ENCODE measurements around the gene TIMM44.
"Not testable (repeated sequence)": the region's sequence is repeated elsewhere in the genome, so short reads cannot be mapped to it uniquely, and the experiment has no call there.

TIMM44 gene

GRCh38 chr19:7923295-7924191 lies 19.9 kb downstream of the TIMM44 start:
- no peak for DNase-seq

DNA sequence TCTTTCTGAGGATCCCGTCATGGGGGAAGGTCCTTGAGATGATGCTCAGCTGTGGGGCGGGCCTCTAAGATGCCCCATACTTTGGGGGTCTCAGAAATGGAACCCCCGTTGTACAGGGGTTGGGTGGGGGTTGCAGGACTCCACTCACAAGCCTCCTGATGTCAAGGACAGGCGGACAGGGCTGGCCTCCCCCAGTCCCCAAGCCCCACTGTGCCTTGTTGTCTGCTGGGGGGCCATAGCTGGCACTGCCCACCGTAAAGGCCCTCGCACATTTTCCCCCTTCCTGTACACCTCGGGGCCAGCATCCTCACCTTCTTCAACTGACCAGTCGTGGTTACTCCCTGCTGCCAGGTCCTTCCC lies 20.6 kb downstream of the TIMM44 start:
- no peak for DNase-seq

DNA sequence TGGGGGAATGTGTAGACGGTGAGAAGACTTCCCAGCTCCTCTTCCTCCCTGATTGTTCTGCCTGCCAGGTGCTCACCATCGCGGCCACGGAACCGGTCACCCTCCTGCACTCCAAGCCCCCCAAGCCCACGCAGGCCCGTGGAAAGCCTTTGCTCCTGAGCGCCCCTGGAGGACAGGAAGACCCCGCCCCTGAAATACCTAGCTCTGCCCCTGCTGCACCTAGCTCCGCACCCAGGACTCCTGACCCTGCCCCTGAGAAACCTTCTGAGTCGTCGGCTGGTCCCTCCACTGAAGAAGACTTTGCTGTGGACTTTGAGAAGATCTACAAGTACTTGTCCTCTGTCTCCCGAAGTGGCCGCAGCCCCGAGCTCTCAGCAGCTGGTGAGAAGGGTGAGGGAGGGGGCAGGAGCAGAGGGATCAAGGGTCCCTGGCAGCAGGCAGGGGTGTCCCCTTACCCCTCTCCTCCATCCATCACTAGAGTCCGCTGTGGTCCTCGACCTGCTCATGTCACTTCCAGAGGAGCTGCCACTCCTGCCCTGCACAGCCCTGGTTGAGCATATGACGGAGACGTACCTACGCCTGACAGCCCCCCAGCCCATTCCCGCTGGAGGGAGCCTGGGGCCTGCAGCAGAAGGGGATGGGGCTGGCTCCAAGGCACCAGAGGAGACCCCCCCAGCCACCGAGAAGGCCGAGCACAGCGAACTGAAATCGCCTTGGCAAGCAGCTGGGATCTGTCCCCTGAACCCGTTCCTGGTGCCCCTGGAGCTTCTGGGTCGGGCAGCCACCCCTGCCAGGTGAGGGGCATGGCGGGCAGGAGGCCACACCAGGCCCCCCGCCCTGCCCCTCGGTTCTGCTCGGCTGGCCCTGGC lies 21.3 kb downstream of the TIMM44 start:
- DNase-seq = no peak

DNA sequence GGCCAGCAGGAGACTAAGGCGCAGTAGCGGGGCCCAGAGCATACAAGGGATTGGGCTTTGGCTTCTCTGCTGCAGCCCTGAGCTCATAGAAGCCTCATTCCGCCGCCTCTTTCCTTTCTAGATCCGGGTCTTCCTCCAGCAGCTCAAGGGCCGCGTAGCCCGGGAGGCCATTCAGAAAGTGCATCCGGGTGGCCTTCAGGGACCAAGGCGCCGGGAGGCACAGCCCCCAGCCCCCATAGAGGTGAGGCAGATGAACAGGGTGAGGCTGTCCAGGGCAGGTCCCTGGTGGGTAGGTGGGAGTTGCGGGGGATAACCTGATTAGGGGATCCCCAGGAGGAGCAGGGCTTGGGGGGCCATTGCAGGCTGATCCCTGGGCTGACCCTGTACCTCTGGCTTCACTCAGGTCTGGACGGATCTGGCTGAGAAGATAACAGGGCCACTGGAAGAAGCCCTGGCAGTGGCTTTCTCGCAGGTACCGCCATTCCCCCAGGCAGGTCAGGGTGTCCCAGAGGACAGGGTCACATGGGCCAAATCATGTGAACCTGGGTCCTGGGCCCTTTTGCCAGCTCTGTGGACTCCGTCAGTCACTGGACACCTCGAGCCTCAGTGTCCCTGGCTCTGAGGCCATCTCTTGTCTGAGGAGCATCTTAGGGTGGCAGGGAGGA lies 22.0 kb downstream of the TIMM44 start:
- peak; percentile 31 for DNase-seq

- peak; percentile 100 for DNase-seq
These were observed 22.8 kb downstream of the TIMM44 start for GRCh38 chr19:7920519-7921301.

DNA sequence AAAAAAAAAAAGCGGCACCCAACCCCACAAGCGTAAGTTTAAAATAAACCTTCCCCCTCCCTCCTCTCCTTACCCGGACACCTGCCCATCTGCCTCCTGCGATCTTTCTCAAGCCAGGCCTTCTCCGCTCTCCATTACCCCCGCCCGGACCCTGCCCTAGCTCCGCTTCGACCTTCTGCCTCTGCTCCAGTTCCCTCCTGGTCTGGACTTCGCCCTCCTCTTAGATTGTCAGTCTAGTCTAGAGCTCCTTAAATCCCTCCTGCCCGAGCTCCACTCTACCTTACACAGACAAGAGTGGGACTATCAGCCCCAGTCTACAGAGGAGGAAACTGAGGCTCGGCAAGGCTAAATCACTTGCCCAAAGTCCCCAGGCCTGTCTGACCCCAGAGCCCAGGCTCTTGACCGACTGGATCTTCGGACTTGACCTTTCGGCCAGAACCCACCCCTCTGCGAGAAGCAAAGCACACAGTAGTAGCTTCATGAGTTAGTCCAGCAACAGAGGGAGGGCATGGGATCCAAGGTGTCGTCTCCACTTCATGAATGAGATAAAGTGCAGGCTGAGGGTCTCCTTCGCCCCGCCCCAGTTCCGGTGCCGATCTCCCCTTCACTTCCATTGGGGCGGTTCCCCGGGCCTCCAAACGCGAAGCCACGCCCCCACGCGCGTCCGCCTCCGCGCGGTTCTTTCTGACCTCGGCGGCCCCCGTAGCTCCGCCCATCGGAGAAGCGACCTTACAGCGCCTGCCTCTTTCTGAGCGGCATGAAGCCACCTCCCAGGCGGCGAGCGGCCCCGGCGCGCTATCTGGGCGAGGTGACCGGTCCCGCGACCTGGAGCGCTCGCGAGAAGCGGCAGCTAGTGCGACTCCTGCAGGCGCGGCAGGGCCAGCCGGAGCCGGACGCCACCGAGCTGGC lies 23.6 kb downstream of the TIMM44 start, which contains the start of gene SNAPC2:
SNAPC2 (plus strand) TSS at position 729 of the 909 bp plus-strand sequence; CDS start at position 758, 29 bp downstream.
- peak; percentile 98 for DNase-seq

DNA sequence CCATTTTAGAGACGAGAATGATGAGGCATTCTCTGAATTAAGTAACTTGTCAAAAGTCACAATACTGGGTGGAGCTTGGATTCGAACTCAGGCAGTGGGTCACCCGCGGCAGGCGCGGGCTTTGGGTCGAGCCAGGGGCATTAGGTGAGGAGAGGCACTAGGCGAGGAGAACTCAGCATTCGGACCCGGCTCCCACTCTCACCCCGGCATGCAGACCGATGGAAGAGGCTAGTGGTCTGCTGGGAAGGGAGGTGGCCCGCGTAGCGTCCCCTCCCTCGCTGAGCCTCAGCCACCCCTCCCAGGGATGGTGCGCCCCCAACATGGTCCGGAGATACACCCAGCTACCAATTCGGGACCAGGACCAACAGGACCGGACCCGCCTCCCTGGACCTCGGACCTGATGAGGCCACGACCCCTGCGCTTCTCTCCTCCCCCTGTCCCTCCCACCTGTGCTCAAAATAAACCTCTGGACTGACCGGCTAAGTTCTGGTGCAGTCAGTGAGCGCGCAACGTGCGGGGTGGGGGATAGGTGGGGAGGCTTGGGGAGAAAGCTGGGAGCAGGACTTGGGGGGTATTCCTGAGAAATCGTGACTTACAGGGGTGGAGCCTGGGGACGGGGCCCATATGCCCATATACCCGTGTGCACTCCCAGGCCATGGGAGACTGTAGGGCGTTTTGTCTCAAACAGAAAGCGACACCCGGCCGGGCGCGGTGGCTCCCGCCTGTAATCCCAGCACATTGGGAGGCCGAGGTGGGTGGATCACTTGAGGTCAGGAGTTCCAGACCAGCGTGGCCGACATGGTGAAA lies 24.6 kb downstream of the TIMM44 start:
- no peak for DNase-seq

GRCh38 chr19:7918062-7918614 lies 25.3 kb downstream of the TIMM44 start:
- DNase-seq = not testable (repeated sequence)

DNA sequence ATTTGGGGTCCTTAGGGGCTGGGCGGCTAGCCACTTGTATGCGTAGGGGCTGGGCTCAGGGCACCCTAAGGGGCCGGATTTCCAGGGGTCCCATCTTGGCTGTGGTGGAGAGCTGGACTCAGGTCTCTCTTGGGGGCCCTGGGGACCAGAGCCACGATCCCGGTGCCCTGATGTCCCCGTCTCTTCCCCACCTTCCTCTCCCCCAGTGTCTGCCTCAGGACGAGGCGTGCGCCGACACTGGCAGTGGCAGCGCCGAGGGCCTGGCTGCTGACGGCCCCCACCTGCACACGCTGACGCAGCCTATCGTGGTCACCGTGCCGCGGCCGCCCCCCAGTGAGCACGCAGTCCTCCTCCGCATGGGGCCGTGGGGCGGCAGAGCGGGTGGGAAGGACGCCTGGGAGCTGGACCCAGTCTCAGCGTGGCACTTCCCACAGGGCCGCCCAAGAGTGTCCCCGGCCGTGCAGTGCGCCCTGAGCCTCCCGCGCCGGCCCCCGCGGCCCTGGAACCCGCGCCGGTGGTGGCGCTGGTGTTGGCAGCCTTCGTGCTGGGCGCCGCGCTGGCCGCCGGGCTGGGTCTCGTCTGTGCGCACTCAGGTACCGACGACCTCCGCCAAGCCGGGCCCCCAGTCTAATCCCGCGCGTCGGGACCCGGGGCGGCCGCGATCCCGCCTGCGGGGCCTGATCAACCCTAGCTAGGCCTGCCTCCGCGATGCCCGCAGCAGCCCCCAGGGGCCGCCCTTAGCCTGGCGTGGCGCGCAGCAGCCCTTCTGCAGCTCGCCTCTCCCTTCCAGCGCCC lies 26.0 kb downstream of the TIMM44 start:
- DNase-seq = peak; percentile 24

DNA sequence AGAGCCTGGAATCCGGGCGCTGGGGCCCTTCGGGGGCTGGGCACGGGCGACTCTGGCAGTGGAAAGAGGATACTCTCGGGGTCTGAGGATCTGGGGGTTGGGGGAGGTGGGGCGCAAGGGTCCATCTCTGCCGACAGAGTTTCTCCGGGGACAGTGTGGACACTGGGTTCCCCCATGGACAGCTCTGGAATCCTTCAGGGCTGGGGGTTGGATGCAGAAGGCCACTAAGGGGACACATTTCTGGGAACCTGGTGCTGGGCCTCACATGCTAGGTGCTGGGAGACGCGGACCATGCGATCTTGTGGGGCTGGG lies 26.6 kb downstream of the TIMM44 start:
- DNase-seq = no peak

- peak; percentile 16 for DNase-seq
These were observed 27.1 kb downstream of the TIMM44 start for GRCh38 chr19:7916103-7916954.

DNA sequence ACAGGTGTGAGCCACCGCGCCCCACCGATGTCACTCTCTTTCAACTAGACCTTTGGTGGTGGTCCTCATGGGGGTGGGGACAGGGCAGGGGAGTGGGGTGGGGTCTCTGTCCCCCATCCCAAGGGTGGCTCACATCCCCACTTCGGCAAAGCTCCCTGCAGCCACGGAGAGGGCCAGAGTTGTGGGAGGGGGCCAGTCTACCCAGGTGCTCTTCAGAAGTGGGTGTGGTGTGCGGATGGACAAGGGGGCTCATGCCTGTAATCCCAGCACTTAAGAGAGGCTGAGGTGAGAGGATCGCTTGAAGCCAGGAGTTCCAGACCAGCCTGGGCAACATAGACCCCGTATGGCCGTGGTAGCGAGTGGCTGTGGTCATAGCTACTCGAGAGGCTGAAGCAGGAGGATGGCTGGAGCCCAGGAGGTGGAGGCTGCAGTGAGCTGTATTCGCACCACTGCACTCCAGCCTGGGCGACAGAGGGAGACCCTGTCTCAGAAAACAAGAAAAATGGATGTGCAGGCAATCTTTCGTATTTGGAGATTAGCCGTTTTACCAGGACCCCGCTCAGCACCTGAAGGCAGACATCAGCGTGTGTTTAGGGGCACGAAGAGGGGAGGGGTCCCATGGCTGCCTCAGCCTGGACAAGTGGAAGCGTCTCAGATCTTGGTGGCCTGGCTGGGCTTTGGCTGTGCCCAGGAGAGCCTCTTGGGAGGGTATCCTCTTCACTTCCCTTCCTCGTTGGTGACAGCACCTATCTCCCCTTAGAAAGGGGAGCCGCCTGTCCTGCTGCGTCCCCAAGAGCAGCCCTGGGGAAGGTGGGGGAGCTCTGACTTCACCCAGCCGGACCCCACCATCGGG lies 28.0 kb downstream of the TIMM44 start:
- no peak for DNase-seq

- no peak for DNase-seq
These were observed 28.8 kb downstream of the TIMM44 start, which contains the start of gene TGFBR3L for GRCh38 chr19:7914598-7915045. Gene TGFBR3L (plus strand): TSS chr19:7914830.

GRCh38 chr19:7914099-7914498 lies 29.4 kb downstream of the TIMM44 start:
- no peak for DNase-seq

DNA sequence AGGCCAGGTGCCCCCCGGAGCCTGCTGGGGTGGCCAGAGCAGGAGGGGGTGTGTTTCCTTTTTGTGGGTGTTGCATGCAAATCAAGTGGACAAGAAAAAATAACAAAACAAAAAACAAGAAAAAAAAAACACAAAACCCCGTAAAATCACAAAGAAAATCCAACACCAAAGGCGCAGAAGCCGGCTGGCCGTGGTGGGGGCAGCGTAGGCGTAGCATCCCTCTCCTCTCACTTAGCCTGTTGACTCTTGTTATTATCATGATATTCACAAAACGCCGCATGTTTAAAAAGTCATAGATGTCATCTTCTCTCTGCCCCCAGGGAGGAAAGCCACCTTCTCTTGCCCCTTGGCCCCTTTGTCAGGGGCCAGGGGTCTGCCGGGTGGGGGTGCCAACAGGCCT lies 29.8 kb downstream of the TIMM44 start:
- no peak for DNase-seq

DNA sequence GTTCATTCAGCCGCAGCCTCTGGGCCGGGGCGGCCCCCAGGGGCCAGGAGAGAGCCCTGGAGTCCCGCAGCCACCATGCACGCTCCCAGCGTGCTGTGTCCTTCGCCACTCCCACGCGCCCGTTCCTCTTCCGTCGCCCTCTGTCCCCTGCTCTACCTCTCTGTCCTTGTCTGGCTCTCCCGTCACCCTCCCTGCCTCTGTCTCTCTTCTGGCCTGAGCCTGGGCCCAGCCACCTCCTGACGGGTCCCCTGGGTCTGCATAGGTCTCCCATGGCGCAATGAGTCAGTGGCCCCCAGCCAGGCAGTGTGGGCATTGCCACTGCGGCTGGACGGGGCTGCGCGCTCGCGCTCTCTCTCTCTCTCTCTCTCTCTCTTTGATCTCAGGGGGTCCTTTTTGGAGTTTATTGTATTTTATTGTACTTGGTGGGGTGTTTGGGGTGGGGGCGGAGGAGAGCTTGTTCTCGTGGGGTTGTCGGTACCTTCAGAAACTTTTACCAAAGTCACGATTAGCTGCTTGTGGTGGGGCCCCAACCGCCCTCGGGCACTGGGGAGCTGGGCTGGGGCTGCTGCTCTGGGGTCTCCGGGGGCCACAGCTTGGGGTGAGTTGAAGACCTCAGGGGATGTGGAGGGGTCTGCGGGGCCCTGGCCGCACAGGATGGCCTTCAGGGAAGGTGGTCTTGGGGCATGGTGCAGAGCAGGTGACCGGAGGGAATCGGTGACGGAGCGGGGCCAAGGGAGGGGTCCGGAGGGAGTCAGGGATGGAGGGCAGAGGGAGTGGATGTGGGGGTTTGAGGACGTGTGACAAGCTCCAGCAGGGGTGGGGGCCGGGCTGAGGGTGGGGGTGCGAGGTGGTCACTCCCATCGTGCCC lies 30.5 kb downstream of the TIMM44 start:
- DNase-seq = no peak
